Neural progenitor cell (in vitro differentiated cells): Measurements from ENCODE around the gene ZCWPW1. TPM values are rescaled to one million over a fixed set of nuclear protein-coding genes. Genes with fewer than 3 reads are reported as not detected.

Experiments used
- DNase-seq: peaks from one replicate; pipeline ENCODE4 v3.0.0-alpha.2; 2016; ENCODE audit warnings: low spot score
- H2AFZ ChIP-seq: fragments of 200-600 bp; sonication (generic); replicated peaks from 2 replicates; pipeline ENCODE4 v1.6.1; 2016; ENCODE audit warnings: antibody characterized with exemption
- H3F3A ChIP-seq: fragments of 200-600 bp; sonication (generic); 2 replicates; pipeline ENCODE4 v1.6.1; 2016; ENCODE audit warnings: antibody characterized with exemption, low read depth
- H3K27ac ChIP-seq: fragments of 200-600 bp; sonication (generic); 2 replicates; pipeline ENCODE4 v1.5.1; 2016; ENCODE audit warnings: mild to moderate bottlenecking
- H3K27me3 ChIP-seq: fragments of 200-600 bp; sonication (generic); 2 replicates; pipeline ENCODE4 v1.6.1; 2016; ENCODE audit warnings: mild to moderate bottlenecking, moderate library complexity
- H3K36me3 ChIP-seq: fragments of 200-600 bp; sonication (generic); 2 replicates; pipeline ENCODE4 v1.5.1; 2016
- H3K4me1 ChIP-seq: fragments of 200-600 bp; sonication (generic); 2 replicates; pipeline ENCODE4 v1.6.1; 2016; ENCODE audit warnings: mixed run types
- H3K4me2 ChIP-seq: fragments of 200-600 bp; sonication (generic); 2 replicates; pipeline ENCODE4 v1.6.1; 2016
- H3K4me3 ChIP-seq: fragments of 200-600 bp; sonication (generic); 2 replicates; pipeline ENCODE4 v1.5.1; 2016
- H3K79me2 ChIP-seq: fragments of 200-600 bp; sonication (generic); 2 replicates; pipeline ENCODE4 v1.6.1; 2016; ENCODE audit warnings: low read depth
- H3K9ac ChIP-seq: fragments of 200-600 bp; sonication (generic); 2 replicates; pipeline ENCODE4 v1.6.1; 2016
- H3K9me3 ChIP-seq: fragments of 200-600 bp; sonication (generic); 2 replicates; pipeline ENCODE4 v1.5.1; 2016; ENCODE audit warnings: low read depth
- H4K20me1 ChIP-seq: fragments of 200-600 bp; sonication (generic); 2 replicates; pipeline ENCODE4 v1.6.1; 2016; ENCODE audit warnings: low read depth
- H3K27ac Mint-ChIP-seq: 3 replicates; pipeline ENCODE4 v1.8.0; 2021; ENCODE audit warnings: mixed read lengths
- H3K27me3 Mint-ChIP-seq: 2 replicates; pipeline ENCODE4 v1.8.0; 2022; ENCODE audit warnings: low read depth, mild to moderate bottlenecking, inconsistent platforms, moderate library complexity, mixed read lengths; ENCODE audit not compliant: insufficient read depth
- H3K36me3 Mint-ChIP-seq: 3 replicates; pipeline ENCODE4 v1.8.0; 2021; ENCODE audit warnings: mixed read lengths
- H3K4me1 Mint-ChIP-seq: 3 replicates; pipeline ENCODE4 v1.8.0; 2021; ENCODE audit warnings: mixed read lengths
- H3K4me3 Mint-ChIP-seq: 3 replicates; pipeline ENCODE4 v1.8.0; 2021; ENCODE audit warnings: mild to moderate bottlenecking, moderate library complexity, mixed read lengths
- H3K9me3 Mint-ChIP-seq: 3 replicates; pipeline ENCODE4 v1.8.0; 2020; ENCODE audit warnings: mixed read lengths
- CTCF ChIP-seq: fragments of 200-600 bp; sonication (generic); IDR thresholded peaks from 2 replicates; pipeline ENCODE4 v1.5.1; 2017; ENCODE audit warnings: antibody characterized with exemption, mild to moderate bottlenecking
- EZH2 ChIP-seq: fragments of 200-600 bp; sonication (generic); IDR thresholded peaks from 2 replicates; pipeline ENCODE4 v1.6.1; 2017; ENCODE audit warnings: antibody characterized with exemption, mild to moderate bottlenecking, moderate library complexity
- EZH2phosphoT487 ChIP-seq: fragments of 200-600 bp; sonication (generic); IDR thresholded peaks from 2 replicates; pipeline ENCODE4 v1.6.1; 2017; ENCODE audit warnings: antibody characterized with exemption
- total RNA-seq: library from RNA; depleted of rRNA; stranded (reverse); fragments of >200 nt; gene quantifications from 2 replicates; pipeline ENCODE4 v1.2.3, GENCODE V29; 2015; ENCODE audit warnings: low replicate concordance

ZCWPW1 gene
- total RNA-seq, 1 donor from 2014 or later: 1.4 TPM

GRCh38 chr7:100435401-100436304, 7.2 kb upstream of the ZCWPW1 start:
- H3K36me3 Mint-ChIP-seq: peaks cover 28% of the 10 kb centered on the region
- Histone ChIP-seq H3K4me3 (peak overlapping the region; percentile 81), H3F3A (peaks cover 63% of the 10 kb centered on the region), H3K4me2 (peak overlapping the region; percentile 85), H3K9ac (peak overlapping the region; percentile 57), H3K27me3 (no peaks in the 10 kb centered on the region), H3K27ac (peak overlapping the region; percentile 83), H3K9me3 (no peaks in the 10 kb centered on the region), H3K4me1 (peaks cover 30% of the 10 kb centered on the region), H4K20me1 (peaks cover 50% of the 10 kb centered on the region), H2AFZ (no peak overlapping the region), H3K79me2 (peaks cover 52% of the 10 kb centered on the region), H3K36me3 (no peaks in the 10 kb centered on the region)
- H3K4me3 Mint-ChIP-seq: peak overlapping the region; percentile 95
- peaks cover 6% of the 10 kb centered on the region for H3K27me3 Mint-ChIP-seq
- H3K9me3 Mint-ChIP-seq: no peaks in the 10 kb centered on the region
- H3K4me1 Mint-ChIP-seq: peaks cover 41% of the 10 kb centered on the region
- DNase-seq: peak; percentile 63
- peak overlapping the region; percentile 46 for H3K27ac Mint-ChIP-seq
- TF ChIP-seq EZH2phosphoT487: no peak
- TF ChIP-seq CTCF: no peak
- no peak for TF ChIP-seq EZH2

GRCh38 chr7:100434297-100435144, 6.0 kb upstream of the ZCWPW1 start:
- Histone ChIP-seq H2AFZ (no peak overlapping the region), H4K20me1 (peaks cover 51% of the 10 kb centered on the region), H3K27ac (no peak overlapping the region), H3K9ac (no peak overlapping the region), H3K4me1 (peaks cover 32% of the 10 kb centered on the region), H3K36me3 (no peaks in the 10 kb centered on the region), H3K27me3 (no peaks in the 10 kb centered on the region), H3K4me3 (peak overlapping the region; percentile 81), H3F3A (peaks cover 72% of the 10 kb centered on the region), H3K79me2 (peaks cover 62% of the 10 kb centered on the region), H3K4me2 (peak overlapping the region; percentile 85), H3K9me3 (no peaks in the 10 kb centered on the region)
- H3K4me1 Mint-ChIP-seq: peaks cover 46% of the 10 kb centered on the region
- H3K27ac Mint-ChIP-seq: no peak overlapping the region
- no peak for TF ChIP-seq EZH2phosphoT487
- no peak for TF ChIP-seq EZH2
- no peak for TF ChIP-seq CTCF
- peaks cover 29% of the 10 kb centered on the region for H3K36me3 Mint-ChIP-seq
- no peak for DNase-seq
- H3K9me3 Mint-ChIP-seq: no peaks in the 10 kb centered on the region
- H3K27me3 Mint-ChIP-seq: peaks cover 8% of the 10 kb centered on the region
- H3K4me3 Mint-ChIP-seq: peak overlapping the region; percentile 90

- peaks cover 32% of the 10 kb centered on the region for H3K36me3 Mint-ChIP-seq
- no peaks in the 10 kb centered on the region for H3K27me3 ChIP-seq
- no peak overlapping the region for H3K27ac Mint-ChIP-seq
- no peaks in the 10 kb centered on the region for H3K36me3 ChIP-seq
- H3K4me3 Mint-ChIP-seq: peak overlapping the region; percentile 90
- peaks cover 49% of the 10 kb centered on the region for H3K4me1 Mint-ChIP-seq
- peaks cover 2% of the 10 kb centered on the region for H3K9me3 Mint-ChIP-seq
- H3K79me2 ChIP-seq: peaks cover 62% of the 10 kb centered on the region
- peaks cover 32% of the 10 kb centered on the region for H3K4me1 ChIP-seq
- no peak overlapping the region for H3K4me3 ChIP-seq
- no peak overlapping the region for H3K4me2 ChIP-seq
- TF ChIP-seq EZH2phosphoT487: no peak
- TF ChIP-seq EZH2: no peak
- no peak for TF ChIP-seq CTCF
- no peak for DNase-seq
- H3K9me3 ChIP-seq: no peaks in the 10 kb centered on the region
- H3F3A ChIP-seq: peaks cover 77% of the 10 kb centered on the region
- H3K9ac ChIP-seq: no peak overlapping the region
- H3K27me3 Mint-ChIP-seq: peaks cover 12% of the 10 kb centered on the region
- no peak overlapping the region for H3K27ac ChIP-seq
- H2AFZ ChIP-seq: no peak overlapping the region
- peaks cover 51% of the 10 kb centered on the region for H4K20me1 ChIP-seq
Measured at GRCh38 chr7:100433592-100434296, 5.2 kb upstream of the ZCWPW1 start.
